Stimulated activated CD8-positive, alpha-beta memory T cell treated with anti-CD3 and anti-CD28 coated beads, Interleukin-7, amount 100 ng/mL, for 48 hours (primary cell): ENCODE measurements around the gene PCNX2.

ENCODE experiments used
- DNase-seq, 2 donors: peaks; one replicate each; pipeline ENCODE4 v3.0.0-alpha.2; 2020; ENCODE audit warnings: low read depth in 1 of 2; ENCODE audit errors: extremely low read depth in 1 of 2

Gene PCNX2

GRCh38 chr1:233079574-233079973, 216.0 kb downstream of the PCNX2 start:
- DNase-seq: no peak

GRCh38 chr1:233078396-233078795, 217.1 kb downstream of the PCNX2 start:
- no peak for DNase-seq

GRCh38 chr1:233075915-233076295, 219.6 kb downstream of the PCNX2 start:
- DNase-seq: no peak

- no peak for DNase-seq
Observed at GRCh38 chr1:233066087-233066486, 229.4 kb downstream of the PCNX2 start.

GRCh38 chr1:233065685-233066084, 229.8 kb downstream of the PCNX2 start:
- DNase-seq: no peak

GRCh38 chr1:233064988-233065387, 230.5 kb downstream of the PCNX2 start:
- no peak for DNase-seq

GRCh38 chr1:233063462-233063861, 232.1 kb downstream of the PCNX2 start:
- no peak for DNase-seq

- no peak for DNase-seq
Observed at GRCh38 chr1:233061265-233061664, 234.3 kb downstream of the PCNX2 start.

- DNase-seq: no peak
Observed at GRCh38 chr1:233060461-233060994, 235.0 kb downstream of the PCNX2 start.

- no peak for DNase-seq
Observed at GRCh38 chr1:233057836-233058235, 237.7 kb downstream of the PCNX2 start.

- no peak for DNase-seq
Observed at GRCh38 chr1:233055879-233056641, 239.5 kb downstream of the PCNX2 start.

- DNase-seq: no peak
Observed at GRCh38 chr1:233045588-233045987, 249.9 kb downstream of the PCNX2 start.

- no peak for DNase-seq
Observed at GRCh38 chr1:233042834-233043233, 252.7 kb downstream of the PCNX2 start.

GRCh38 chr1:233040494-233040893, 255.0 kb downstream of the PCNX2 start:
- DNase-seq: no peak

GRCh38 chr1:233038581-233038980, 256.9 kb downstream of the PCNX2 start:
- DNase-seq: no peak

GRCh38 chr1:233037843-233038242, 257.7 kb downstream of the PCNX2 start:
- no peak for DNase-seq

- DNase-seq: no peak
Observed at GRCh38 chr1:233034836-233035235, 260.7 kb downstream of the PCNX2 start.

- DNase-seq: no peak
Observed at GRCh38 chr1:233033361-233033760, 262.2 kb downstream of the PCNX2 start.

GRCh38 chr1:233032916-233033315, 262.6 kb downstream of the PCNX2 start:
- DNase-seq: no peak

- no peak for DNase-seq
Observed at GRCh38 chr1:233031521-233031920, 264.0 kb downstream of the PCNX2 start.

- DNase-seq: no peak
Observed at GRCh38 chr1:233027046-233027445, 268.5 kb downstream of the PCNX2 start.

- DNase-seq: no peak
Observed at GRCh38 chr1:233025567-233025966, 270.0 kb downstream of the PCNX2 start.

- no peak for DNase-seq
Observed at GRCh38 chr1:233025157-233025556, 270.4 kb downstream of the PCNX2 start.
